ENCODE results near the gene CRYBA2.

DNA sequence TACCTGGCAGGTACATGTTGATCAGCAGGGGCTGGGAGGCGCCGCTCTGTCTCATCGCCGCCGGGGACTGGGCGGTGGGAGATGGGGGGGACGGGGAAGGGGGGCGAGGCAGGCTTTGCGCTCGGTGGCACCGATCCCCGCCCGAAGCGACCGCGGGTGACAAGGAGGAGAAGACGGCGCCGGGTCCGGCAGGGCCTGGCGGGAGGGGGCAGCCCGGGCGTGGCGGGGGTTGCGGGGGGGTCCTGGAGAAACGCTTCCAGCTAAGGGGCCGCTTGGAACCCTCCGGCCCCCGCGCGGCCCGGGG, 8.2 kb downstream of the CRYBA2 start, which contains the start of gene FEV:
- no peak for TF ChIP-seq CTCF (IDR thresholded peaks at IDR 0.05)
- TF ChIP-seq POLR2A (IDR thresholded peaks at IDR 0.05) = no peak

All from lower leg skin (tissue), 3 donors.